Measurements from ENCODE around the gene TMEM44.

- no peak for TF ChIP-seq ZNF174 (CRISPR knock-in tag; IDR thresholded peaks at IDR 0.05)
- TF ChIP-seq MXI1 (IDR thresholded peaks at IDR 0.05; ENCODE audit: low read depth, low read length), result no peak
- no peak for TF ChIP-seq MLX (CRISPR knock-in tag; conservative IDR thresholded peaks at IDR 0.05)
- no peak for TF ChIP-seq EZH2 (IDR thresholded peaks at IDR 0.05; ENCODE audit: borderline replicate concordance, low read depth, low read length)
Observed at GRCh38 chr3:194664857-194665256, 31.6 kb upstream of the TMEM44 start.
